NT2/D1 (cell line): ENCODE results near the gene ZBBX.

Experiments
- SUZ12 ChIP-seq: IDR thresholded peaks from 2 replicates; pipeline ENCODE4 v1.6.1; 2011; ENCODE audit not compliant: insufficient read length, insufficient read depth; ENCODE audit errors: extremely low read depth
- YY1 ChIP-seq: IDR thresholded peaks from 2 replicates; pipeline ENCODE4 v1.6.1; 2011; ENCODE audit not compliant: insufficient read length, insufficient read depth
- ZNF274 ChIP-seq: IDR thresholded peaks from 2 replicates; pipeline ENCODE4 v1.6.1; 2011; ENCODE audit warnings: mild to moderate bottlenecking, low read depth, low read length

DNA sequence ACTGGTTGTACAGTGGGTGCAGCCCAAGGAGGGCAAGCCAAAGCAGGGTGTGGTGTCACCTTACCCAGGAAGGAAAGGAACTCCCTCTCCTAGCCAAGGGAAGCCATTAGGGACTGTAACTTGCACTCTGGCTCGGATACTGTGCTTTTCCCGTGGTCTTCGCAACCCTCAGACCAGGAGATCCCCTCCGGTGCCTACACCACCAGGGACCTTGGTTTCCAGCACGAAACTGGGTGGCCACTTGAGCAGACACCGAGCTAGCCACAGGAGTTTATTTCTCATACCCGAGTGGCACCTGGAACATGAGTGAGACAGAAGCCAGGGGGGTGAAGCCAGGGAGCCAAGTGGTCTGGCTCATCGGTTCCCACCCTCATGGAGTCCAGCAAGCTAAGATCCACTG is 90.7 kb downstream of the ZBBX start:
- TF ChIP-seq ZNF274 (no peak), SUZ12 (no peak), YY1 (no peak)
